IMR-90 (cell line): ENCODE results near the gene RAP1GAP2. TPM values are rescaled to one million over a fixed set of nuclear protein-coding genes. Genes with fewer than 3 reads are reported as not detected.
"Not testable (repeated sequence)": the region's sequence is repeated elsewhere in the genome, so short reads cannot be mapped to it uniquely, and the experiment has no call there.

Experiments used
- ATAC-seq: fragments of 200-7000 bp; cut with Tn5 transposase; 2 replicates; pipeline ENCODE4 v1.9.1; 2020; ENCODE audit warnings: low read depth, mild to moderate bottlenecking, moderate library complexity
- BruUV-seq: library from RNA; stranded (reverse); fragments of 400-500 nt; replicated peaks from 2 replicates; lab custom pipeline; 2021; lab: Mats Ljungman, UMichigan
- CTCF ChIA-PET: fragments of 300-600 bp; formaldehyde crosslinking; extraction: SDS; loops from one replicate; lab custom pipeline; 2021; ENCODE audit warnings: antibody characterized with exemption; lab: Yijun Ruan, JAX
- POLR2A ChIA-PET: fragments of 300-600 bp; sonication (Branson Sonifier 250); formaldehyde crosslinking; loops from one replicate; lab custom pipeline; 2022; ENCODE audit warnings: antibody characterized with exemption; ENCODE audit not compliant: unreplicated experiment; lab: Charles Lee
- DNase-seq: peaks from one replicate; pipeline ENCODE4 v3.0.0; 2013
- H2AFZ ChIP-seq: replicated peaks from 2 replicates; pipeline ENCODE3; 2013; ENCODE audit warnings: low read length, mild to moderate bottlenecking; ENCODE audit not compliant: poor library complexity
- H2AK5ac ChIP-seq: 2 replicates; pipeline ENCODE4 v1.6.1; 2013; ENCODE audit warnings: low read depth, low read length, inconsistent platforms
- H2AK9ac ChIP-seq: replicated peaks from 2 replicates; pipeline ENCODE3; 2013; ENCODE audit warnings: mild to moderate bottlenecking, low read depth, low read length, moderate library complexity; ENCODE audit not compliant: poor library complexity
- H2BK120ac ChIP-seq: 2 replicates; pipeline ENCODE4 v1.6.1; 2013; ENCODE audit warnings: low read depth, low read length, inconsistent platforms
- H2BK15ac ChIP-seq: 3 replicates; pipeline ENCODE4 v1.6.1; 2013; ENCODE audit warnings: low read depth, low read length, inconsistent platforms
- H2BK20ac ChIP-seq: 2 replicates; pipeline ENCODE4 v1.6.1; 2013; ENCODE audit warnings: low read depth, mild to moderate bottlenecking, inconsistent platforms, low read length, moderate library complexity
- H2BK5ac ChIP-seq: 2 replicates; pipeline ENCODE4 v1.6.1; 2013; ENCODE audit warnings: mild to moderate bottlenecking, low read depth, low read length, inconsistent platforms; ENCODE audit not compliant: poor library complexity, severe bottlenecking
- H3K14ac ChIP-seq: replicated peaks from 2 replicates; pipeline ENCODE4 v1.6.1; 2013; ENCODE audit warnings: low read depth, low read length, inconsistent platforms
- H3K18ac ChIP-seq: 2 replicates; pipeline ENCODE4 v1.6.1; 2013; ENCODE audit warnings: low read depth, low read length, control low read depth
- H3K23ac ChIP-seq: 2 replicates; pipeline ENCODE4 v1.6.1; 2013; ENCODE audit warnings: low read depth, low read length, inconsistent platforms
- H3K27ac ChIP-seq: 2 replicates; pipeline ENCODE4 v1.5.1; 2013; ENCODE audit warnings: mild to moderate bottlenecking, control low read depth, low read length; ENCODE audit not compliant: insufficient read depth
- H3K27me3 ChIP-seq: 2 replicates; pipeline ENCODE4 v1.6.1; 2013; ENCODE audit warnings: low read length; ENCODE audit not compliant: control insufficient read depth, insufficient read depth
- H3K36me3 ChIP-seq: 2 replicates; pipeline ENCODE4 v1.6.1; 2013; ENCODE audit warnings: low read length, mixed read lengths; ENCODE audit not compliant: control insufficient read depth, insufficient read depth
- H3K4ac ChIP-seq: 2 replicates; pipeline ENCODE4 v1.6.1; 2013; ENCODE audit warnings: low read depth, low read length, inconsistent platforms
- H3K4me1 ChIP-seq: 2 replicates; pipeline ENCODE4 v1.6.1; 2013; ENCODE audit warnings: low read length, mixed read lengths; ENCODE audit not compliant: control insufficient read depth, insufficient read depth
- H3K4me2 ChIP-seq: 2 replicates; pipeline ENCODE4 v1.6.1; 2013; ENCODE audit warnings: low read depth, mild to moderate bottlenecking, control low read depth, low read length, moderate library complexity
- H3K4me3 ChIP-seq: 2 replicates; pipeline ENCODE4 v1.5.1; 2013; ENCODE audit warnings: low read depth, mild to moderate bottlenecking, control low read depth, low read length, moderate library complexity; ENCODE audit not compliant: insufficient read depth
- H3K56ac ChIP-seq: 2 replicates; pipeline ENCODE4 v1.6.1; 2013; ENCODE audit warnings: low read length, inconsistent platforms; ENCODE audit not compliant: insufficient read depth; ENCODE audit errors: extremely low read depth
- H3K79me1 ChIP-seq, 2 experiments: 2 replicates each; pipeline ENCODE4 v1.6.1; 2013; ENCODE audit warnings: low read length in 2 of 2, inconsistent platforms in 1 of 2, low read depth in 1 of 2
- H3K9ac ChIP-seq: 2 replicates; pipeline ENCODE4 v1.6.1; 2013; ENCODE audit warnings: low read depth, low read length, control low read depth
- H3K9me1 ChIP-seq: 2 replicates; pipeline ENCODE4 v1.6.1; 2013; ENCODE audit warnings: low read length, inconsistent platforms; ENCODE audit not compliant: insufficient read depth
- H3K9me3 ChIP-seq: 2 replicates; pipeline ENCODE4 v1.6.1; 2013; ENCODE audit warnings: low read length; ENCODE audit not compliant: control insufficient read depth, insufficient read depth
- H4K20me1 ChIP-seq: 2 replicates; pipeline ENCODE4 v1.6.1; 2013; ENCODE audit warnings: low read length, inconsistent platforms; ENCODE audit not compliant: insufficient read depth
- H4K5ac ChIP-seq: 2 replicates; pipeline ENCODE4 v1.6.1; 2013; ENCODE audit warnings: mild to moderate bottlenecking, low read depth, low read length, control low read depth
- H4K8ac ChIP-seq, 2 experiments: 2 replicates each; pipeline ENCODE4 v1.6.1; 2013; ENCODE audit warnings: low read depth in 2 of 2, low read length in 2 of 2, control low read depth in 1 of 2, inconsistent platforms in 1 of 2
- H4K91ac ChIP-seq: 2 replicates; pipeline ENCODE4 v1.6.1; 2013; ENCODE audit warnings: low read depth, low read length, inconsistent platforms; ENCODE audit not compliant: insufficient read depth
- WGBS, 2 experiments: methylation state at CpG; one replicate each; pipeline versions ENCODE4 v1.1.5 to v1.1.7; 2013; ENCODE audit warnings: missing lambda C conversion rate in 2 of 2; ENCODE audit not compliant: insufficient read length in 1 of 2; ENCODE audit errors: extremely low coverage in 2 of 2; 5-methylcytosine and 5-hydroxymethylcytosine counted together
- dilution Hi-C: fragments of 300-500 bp; cut with HindIII; formaldehyde crosslinking; loops from one replicate; pipeline ENCODE4 v1.14.3; 2018; ENCODE audit warnings: low sequenced_read_pairs; ENCODE audit not compliant: unreplicated experiment
- in situ Hi-C: fragments of 300-500 bp; cut with MboI; formaldehyde crosslinking; loops from 3 replicates; pipeline ENCODE4 v1.14.3; 2019; ENCODE audit warnings: low sequenced_read_pairs, inconsistent platforms, mixed read lengths
- intact Hi-C: fragments of 100-400 bp; cut with micrococcal nuclease; formaldehyde crosslinking; loops from 2 replicates; pipeline ENCODE4 v1.10.0; 2022
- polyA plus RNA-seq, 3 experiments: library from polyadenylated mRNA; depleted of rRNA; stranded (reverse); fragments of >200 nt; gene quantifications; 2 replicates each; pipeline ENCODE4 v1.2.3, GENCODE V29; 2012; ENCODE audit warnings: low replicate concordance in 1 of 3
- total RNA-seq: library from RNA; depleted of rRNA; stranded (reverse); fragments of >200 nt; gene quantifications from 2 replicates; pipeline ENCODE4 v1.2.3, GENCODE V29; 2012

Gene RAP1GAP2
- total and polyA plus RNA-seq, 2 of the 4 experiments (the other 2 are of a cell fraction) = 5.7 to 7.5 TPM

- H3K14ac ChIP-seq, H3K4me1 ChIP-seq, CTCF ChIA-PET, H3K18ac ChIP-seq, H3K9me3 ChIP-seq, dilution Hi-C loops, H3K4me3 ChIP-seq, H3K23ac ChIP-seq, H2AK9ac ChIP-seq, DNase-seq, H3K9ac ChIP-seq, H4K8ac ChIP-seq, H2AK5ac ChIP-seq, in situ Hi-C loops, H3K36me3 ChIP-seq, H2BK20ac ChIP-seq, H3K9me1 ChIP-seq, H2BK15ac ChIP-seq, H3K79me1 ChIP-seq, H2AFZ ChIP-seq, H3K4me2 ChIP-seq, H4K5ac ChIP-seq, BruUV-seq, intact Hi-C loops, H4K91ac ChIP-seq, H3K27me3 ChIP-seq, H2BK5ac ChIP-seq, H4K20me1 ChIP-seq, H2BK120ac ChIP-seq, H3K27ac ChIP-seq, H3K56ac ChIP-seq, ATAC-seq, POLR2A ChIA-PET, H3K4ac ChIP-seq: not testable (repeated sequence)
- no CpG with 5 or more reads among the region's 8 CpGs for WGBS, 2 experiments
These were observed 266.7 kb downstream of the RAP1GAP2 start for GRCh38 chr17:3062824-3063377.

GRCh38 chr17:3063507-3063906 is 267.3 kb downstream of the RAP1GAP2 start, which contains the start of gene OR1D5:
Gene OR1D5 (minus strand): TSS chr17:3063607. CDS start chr17:3063607, 0 bp downstream.
- H4K20me1 ChIP-seq, H3K9me3 ChIP-seq, H2BK120ac ChIP-seq, H2BK15ac ChIP-seq, H3K27ac ChIP-seq, H3K14ac ChIP-seq, H2AK9ac ChIP-seq, intact Hi-C loops, POLR2A ChIA-PET, in situ Hi-C loops, H3K23ac ChIP-seq, H3K4ac ChIP-seq, H3K9ac ChIP-seq, H2BK5ac ChIP-seq, H3K18ac ChIP-seq, H2AK5ac ChIP-seq, H4K91ac ChIP-seq, H3K36me3 ChIP-seq, H3K9me1 ChIP-seq, H3K79me1 ChIP-seq, DNase-seq, H4K5ac ChIP-seq, H3K27me3 ChIP-seq, CTCF ChIA-PET, H2AFZ ChIP-seq, H4K8ac ChIP-seq, BruUV-seq, H2BK20ac ChIP-seq, H3K4me3 ChIP-seq, H3K4me1 ChIP-seq, H3K56ac ChIP-seq, ATAC-seq, H3K4me2 ChIP-seq, dilution Hi-C loops: not testable (repeated sequence)
- WGBS, 2 experiments = no CpG with 5 or more reads among the region's 2 CpGs
